HG03103 (cell line): ENCODE measurements around the gene VPS26B.

Source experiments
- ATAC-seq: cut with Tn5 transposase; IDR thresholded peaks from one replicate; pipeline ENCODE4 v1.9.1; 2021; ENCODE audit warnings: low read depth; ENCODE audit not compliant: unreplicated experiment

VPS26B gene

DNA sequence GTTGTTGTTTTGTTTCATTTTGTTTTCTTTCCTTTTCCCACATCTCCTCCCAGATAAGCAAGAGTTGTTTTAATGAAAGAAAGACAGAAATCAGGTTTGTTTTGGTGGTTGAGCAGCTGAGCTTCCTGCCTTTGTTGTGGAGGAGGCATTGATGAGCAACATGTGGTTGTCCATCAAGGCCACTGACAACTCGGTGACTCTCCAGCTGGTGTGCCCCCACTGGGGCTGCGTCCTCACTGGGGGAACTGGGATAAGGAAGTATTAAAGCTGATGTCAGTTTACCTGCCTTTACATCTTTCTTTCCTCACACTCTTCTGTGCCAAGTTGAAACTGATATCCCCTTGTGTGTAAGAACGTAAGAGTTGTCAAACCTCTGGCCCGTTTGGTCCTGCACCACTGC, 5.9 kb downstream of the VPS26B start:
- no peak for ATAC-seq

DNA sequence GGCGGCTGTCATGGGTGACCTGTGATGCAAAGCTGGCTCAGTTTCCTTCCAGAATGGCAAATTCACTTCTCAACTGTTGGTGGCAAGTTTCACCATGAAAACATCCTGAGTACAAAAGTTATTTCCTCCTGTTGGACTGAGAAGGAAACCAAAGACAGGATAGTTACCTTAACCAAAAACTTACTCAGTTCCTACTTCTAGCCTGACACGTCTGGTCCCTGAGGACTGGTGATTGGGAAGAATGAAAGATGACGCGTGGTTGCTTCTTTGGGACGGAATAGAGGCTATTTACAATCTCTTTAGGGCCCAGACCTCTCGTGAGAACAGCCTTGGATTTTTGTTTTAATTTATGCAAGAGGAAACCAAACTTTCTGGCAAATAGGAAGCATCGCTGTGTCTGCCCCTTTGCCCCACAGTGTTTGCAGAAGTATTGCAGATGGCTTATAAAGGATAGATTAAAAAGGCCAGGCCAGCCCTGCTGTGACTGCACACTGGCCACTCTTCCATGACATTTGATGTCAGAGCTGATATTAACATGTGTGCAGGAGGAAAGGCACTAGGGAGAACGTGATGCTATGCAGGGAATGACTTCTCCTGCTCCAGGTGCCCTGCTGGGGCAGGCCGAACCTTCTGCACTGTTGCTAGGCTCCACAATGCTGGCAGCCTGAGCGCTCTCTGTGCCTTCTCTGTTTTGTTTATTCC, 7.6 kb downstream of the VPS26B start:
- no peak for ATAC-seq

DNA sequence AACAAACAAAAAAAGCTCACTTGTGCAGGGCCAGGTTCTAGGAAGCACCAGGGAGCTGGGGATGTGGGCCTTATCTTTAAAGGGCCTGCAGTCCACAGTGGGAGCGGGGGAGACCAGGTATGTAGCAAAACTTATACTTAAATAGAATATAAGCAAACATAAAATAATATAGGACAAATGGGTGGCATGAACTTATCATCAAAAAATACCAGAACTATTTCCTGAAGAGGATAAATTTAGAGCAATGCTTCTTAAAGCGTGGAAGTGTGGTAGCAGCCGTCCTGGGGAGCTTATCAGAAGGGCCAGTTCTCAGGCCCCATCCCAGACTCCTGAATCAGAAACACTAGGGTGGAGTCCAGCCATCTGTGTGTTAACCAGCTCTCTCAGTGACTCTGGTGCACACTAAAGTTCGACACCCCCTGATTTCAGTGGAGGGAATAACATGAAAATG, 9.3 kb downstream of the VPS26B start:
- no peak for ATAC-seq

DNA sequence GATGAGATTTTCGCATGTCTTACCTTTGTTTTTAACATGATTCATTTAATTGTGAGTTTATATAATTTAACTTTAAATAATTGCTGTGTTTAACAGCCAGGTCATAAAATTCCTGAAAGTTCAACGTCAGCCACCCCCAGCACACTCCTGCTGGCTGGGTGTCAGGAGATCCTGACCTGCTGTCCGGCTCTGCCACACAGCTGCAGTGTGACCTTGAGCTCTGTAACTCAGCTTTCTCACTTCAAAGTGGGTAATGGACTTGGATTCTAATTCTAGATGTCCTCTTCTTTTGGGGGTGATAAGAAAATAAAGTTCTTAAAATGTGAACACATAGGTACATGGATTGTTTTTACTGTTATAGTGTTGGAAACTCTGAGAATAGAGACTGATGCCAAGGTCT, 10.9 kb downstream of the VPS26B start:
- ATAC-seq, result no peak

DNA sequence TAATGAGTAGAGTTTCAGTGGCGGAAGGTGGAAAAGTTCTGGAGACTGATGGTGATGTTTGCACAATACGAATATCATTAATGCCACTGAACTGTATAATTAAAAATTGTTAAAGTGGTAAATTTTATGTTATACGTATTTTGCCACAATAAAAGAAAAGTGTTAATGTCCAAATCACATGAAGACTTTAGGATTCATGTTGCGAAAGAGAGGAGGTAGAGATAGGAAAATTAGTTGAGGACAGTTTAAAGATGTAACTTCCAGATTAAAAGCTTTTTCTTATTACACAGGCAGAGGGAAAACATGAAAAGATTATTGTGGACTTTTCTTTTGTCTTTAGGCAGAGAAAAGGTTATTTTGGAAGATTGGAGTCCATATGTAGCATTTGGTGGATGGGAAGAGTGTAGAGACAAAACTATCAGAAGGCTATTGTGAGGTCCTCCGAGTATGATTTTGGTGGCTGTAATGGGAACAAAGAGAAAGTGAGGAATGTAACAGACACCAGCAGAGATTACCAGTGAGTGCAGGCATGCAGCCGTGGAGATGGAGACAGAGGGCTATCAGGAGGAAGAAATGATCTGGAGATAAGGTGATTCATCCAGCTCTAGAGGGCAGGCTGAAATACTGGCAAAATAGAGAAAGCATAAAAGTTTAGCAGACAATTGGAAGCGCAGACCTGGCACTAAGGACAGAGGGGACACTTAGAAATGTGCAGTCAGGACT, 12.5 kb downstream of the VPS26B start:
- ATAC-seq, result no peak

DNA sequence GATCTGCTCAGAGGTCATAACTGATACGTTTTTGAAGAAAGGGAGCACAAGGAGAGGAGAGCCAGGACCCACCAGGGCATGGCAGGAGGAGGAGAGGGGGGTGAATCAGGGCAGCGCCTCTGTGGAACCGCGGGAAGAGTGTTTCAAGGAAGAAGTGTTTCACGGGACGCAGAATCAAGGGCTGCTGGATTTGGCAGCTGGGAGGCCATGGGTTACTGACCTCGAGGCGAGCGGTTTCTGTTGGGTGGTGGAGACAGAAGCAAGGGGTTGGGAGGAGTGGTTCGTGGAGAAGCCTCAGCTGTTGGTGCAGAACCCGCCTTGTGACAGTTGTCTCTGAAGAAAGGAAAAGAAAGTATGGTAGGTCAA, 13.1 kb downstream of the VPS26B start:
- no peak for ATAC-seq

DNA sequence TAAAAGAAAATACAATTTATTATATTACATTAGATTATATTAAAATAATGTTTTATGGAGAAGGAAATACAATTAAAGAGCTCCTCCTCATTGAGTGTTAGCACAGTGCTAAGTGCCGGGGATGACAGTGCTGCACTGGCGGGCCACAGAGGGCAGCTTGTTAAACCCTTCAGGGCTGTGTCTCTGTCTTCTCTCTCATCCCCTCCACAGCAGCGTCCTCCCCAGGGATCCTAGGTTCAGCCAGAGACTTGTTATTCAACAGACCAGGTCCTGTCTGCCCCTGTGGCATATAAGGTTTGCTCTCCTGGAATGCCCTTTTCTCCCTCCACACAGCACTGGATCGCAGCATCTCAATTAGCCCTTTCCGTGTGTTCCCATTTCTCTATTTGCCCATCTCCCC, 14.5 kb downstream of the VPS26B start:
- no peak for ATAC-seq

DNA sequence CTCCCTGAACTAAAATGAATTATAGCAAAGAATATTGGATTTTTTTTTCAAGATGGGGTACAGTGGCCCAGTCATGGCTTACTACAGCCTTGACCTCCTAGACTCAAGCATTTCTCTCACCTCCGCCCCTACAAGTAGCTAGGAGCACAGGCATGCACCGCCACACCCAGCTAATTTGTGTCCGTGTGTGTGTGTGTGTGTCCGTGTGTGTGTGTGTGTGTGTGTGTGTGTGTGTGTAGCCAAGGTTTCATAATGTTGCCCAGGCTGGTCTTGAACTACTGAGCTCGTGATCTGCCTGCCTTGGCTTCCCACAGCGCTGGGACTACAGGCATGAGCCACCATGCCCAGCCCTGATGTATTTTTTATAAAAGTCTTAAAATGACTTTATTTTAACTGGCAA, 16.1 kb downstream of the VPS26B start:
- ATAC-seq, result no peak

DNA sequence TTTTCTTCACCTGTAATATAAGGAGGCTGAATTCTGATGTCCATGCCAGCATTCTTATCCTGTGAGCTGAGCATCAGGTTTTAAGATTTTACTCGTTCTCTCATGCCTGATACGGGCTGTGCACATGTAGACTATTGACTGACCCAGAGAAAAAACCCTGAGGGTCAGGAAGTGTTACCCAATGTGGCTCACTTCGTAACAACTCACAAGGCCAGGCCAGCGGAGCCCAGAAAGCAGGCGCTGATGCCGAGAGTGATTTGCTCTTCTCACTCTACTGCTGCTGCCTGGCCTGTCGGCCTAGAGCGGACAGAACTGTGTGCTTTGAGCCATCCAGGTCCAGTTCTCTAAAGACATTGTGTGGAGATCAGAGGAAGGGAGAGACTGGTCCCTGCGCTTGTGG, 17.9 kb downstream of the VPS26B start:
- ATAC-seq, result no peak

DNA sequence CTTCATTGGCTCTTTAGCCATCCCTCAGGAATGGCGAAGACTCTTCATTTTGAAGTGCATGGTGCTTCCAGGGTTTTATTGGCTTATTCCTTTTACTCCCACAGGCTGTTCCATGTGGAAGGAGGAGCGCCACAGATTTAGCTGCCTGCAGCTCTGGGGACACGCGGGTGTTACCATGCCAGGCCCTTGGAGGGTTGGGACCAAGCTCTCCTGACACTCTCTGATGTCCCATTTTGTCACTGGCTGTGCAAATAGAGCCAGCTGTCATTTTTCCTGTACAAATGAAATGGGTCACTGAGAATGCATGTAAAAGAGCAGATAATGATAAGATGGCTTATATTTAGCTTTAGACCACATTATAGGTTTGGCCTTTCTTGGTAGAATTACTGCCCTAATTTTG, 19.4 kb downstream of the VPS26B start:
- ATAC-seq, result no peak

DNA sequence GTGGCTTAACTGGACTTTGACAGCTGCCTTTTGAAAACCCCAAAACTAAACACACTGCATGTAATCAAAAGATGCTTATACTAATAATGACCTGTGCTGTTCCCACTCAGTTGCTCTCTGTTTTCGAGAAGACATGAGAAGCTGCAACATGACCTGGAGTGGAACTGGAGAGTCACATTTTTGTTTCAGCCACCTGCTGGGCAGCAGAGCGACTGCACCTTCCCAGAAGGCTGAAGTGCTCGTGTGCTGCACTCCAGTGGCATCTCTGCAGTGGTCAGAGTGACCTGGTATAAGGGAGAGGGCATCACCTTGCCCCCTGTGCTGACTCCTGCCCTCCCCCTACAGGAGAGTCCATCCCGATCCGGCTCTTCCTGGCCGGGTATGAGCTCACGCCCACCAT, 20.1 kb downstream of the VPS26B start:
- ATAC-seq, result peak; percentile 93

DNA sequence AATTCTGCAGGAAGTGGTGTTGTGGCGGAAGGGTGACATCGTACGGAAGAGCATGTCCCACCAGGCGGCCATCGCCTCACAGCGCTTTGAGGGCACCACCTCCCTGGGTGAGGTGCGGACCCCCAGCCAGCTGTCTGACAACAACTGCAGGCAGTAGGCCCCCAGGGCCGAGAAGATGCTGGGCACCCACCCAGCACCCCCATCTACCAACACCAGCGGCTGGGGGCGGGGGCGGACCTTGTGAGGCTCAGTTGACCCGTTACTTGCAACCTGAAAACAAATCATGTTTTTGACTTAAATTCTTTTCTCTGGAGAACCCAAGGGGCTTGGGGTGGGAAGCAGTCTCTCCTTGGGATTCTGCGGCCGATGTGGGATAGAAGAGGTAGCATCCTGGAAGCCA, 21.0 kb downstream of the VPS26B start:
- ATAC-seq, result no peak

DNA sequence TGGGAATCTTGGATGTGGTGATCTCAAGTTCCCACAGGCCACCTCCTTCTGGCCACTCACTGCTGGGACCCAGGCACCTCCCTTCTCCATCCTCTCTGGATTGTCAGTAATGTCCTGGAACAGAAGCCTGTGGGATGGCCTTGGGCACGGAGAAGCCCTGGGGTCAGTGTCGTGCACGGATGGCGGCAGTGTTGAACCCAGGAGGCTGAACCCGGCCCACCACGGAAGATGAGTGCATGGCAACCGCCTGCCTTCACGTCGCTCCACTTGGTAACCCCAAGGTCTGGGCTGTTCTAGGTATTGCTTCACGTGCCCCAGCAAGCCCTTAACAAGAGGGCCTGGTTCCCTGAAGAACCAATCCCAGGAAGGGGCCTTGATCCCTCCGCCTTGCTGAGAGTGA, 21.6 kb downstream of the VPS26B start:
- ATAC-seq, result no peak

DNA sequence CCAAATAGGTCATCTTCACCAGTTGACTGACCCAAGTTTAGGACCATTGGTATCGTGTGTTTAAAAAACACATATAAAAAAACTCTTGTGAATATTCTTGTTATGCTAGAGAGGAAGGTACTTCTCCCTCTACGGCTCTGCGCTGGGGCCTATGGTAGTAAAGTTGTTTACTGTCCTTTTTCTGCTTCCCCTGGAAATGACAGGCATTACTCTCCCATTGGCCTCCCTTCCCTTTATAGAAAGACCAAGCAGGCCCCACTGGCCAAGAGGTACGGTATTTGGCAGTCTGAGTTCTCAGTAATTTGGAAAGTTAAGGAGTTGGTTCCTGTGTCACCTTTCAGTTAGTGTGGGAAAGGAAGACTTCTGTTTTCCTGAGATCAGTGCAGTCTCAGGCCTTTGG, 22.2 kb downstream of the VPS26B start:
- no peak for ATAC-seq

DNA sequence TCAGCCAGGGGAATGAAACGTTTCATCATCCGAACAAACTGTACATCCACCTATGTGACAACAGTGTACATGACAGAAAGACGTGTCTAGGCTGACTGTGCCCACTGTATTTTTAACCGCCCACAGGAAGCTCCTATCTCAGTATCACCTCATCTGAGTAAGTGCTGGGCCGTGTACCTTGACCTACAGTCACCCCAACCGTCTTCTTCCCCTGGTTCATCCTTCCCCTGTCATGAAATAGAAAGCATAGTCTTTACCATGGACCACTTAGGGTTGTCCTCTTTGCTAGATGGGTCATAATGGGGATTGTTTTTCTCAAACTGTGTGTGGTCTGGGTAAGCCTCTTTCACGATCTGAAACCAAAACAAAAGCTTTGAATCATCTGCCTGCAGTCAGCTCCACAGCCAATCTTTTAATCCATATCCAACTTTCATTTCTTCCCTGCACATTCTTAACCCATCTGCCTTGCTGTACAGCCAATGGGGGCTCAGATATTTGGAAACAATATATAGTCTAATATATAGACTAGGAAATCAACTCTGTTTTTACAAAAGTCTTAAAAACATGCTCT, 24.5 kb downstream of the VPS26B start:
- ATAC-seq, result no peak

DNA sequence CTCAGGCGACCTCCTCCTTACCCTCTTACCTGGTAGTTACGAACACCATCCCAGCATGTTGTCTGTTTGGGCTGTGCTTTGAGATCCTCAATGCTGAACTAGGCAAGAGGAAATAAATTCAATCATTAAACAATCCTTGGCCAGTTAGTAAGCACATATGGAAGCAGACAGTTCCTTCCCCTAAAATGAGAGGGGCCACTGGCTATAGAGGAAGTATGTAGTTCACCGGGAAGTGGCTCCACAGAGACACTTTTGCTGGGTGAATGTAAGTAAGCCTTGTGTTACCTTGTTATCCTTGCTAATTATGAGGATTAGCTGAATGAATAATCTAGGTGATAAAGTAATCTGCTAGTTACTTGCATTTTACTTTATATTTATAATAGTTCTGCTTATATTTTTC, 25.8 kb downstream of the VPS26B start:
- ATAC-seq, result no peak

DNA sequence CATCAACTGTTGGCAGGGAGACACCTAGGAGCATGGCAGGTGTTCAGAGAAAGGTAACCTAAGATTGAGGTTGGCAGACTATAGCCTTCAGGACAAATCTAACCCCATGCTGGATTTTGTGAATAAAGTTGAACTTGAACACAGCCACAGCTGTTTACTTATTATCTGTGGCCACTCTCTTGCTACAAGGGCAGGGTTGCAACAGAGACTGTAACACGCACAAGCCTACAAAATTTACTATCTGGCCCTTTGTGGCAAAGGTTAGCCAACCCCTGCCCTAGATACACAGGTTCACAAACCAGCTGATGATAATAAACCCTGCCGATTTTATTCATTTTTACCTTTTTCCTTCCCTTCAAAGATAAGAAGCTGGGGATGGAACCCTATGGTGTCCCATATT, 26.2 kb downstream of the VPS26B start:
- no peak for ATAC-seq

DNA sequence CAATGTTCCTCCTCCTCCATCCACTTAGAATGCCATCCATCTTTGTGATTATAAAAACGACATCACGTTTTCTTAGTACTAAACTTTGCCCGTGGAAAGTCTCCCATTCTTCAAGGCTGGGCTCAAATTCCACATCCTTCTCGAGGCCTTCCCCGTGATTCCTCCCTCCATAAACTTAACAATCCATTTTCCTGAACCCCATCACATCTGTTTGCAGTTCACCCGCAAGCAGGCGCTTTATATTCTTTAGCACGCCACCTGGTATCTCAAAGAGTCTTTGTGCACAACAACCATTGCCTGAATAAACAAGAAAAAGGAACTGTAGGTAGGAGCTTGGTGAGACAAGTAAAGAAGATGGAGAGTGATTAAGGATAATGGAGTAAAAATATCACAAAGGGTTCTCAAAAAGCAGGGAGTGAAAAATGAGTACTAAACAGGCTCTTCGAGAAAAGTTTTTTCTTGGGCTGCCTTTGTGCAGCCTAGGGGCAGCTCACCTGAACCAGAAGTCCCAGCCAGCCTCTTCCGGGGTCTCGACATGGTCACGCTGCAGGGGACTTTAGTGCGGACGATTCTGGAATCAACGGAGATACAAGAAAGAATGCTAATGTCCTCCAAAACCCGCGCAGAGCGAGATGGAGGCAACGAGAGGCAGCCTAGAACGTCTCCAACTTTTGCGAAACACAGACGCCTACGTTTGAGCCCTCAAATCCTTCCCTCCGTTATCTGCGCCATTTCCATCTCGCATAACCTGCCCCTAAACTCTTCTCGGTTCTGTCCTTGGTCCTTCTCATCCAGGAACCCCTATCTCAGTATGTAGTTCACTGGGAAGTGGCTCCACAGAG, 28.1 kb downstream of the VPS26B start:
- peak; percentile 15 for ATAC-seq

DNA sequence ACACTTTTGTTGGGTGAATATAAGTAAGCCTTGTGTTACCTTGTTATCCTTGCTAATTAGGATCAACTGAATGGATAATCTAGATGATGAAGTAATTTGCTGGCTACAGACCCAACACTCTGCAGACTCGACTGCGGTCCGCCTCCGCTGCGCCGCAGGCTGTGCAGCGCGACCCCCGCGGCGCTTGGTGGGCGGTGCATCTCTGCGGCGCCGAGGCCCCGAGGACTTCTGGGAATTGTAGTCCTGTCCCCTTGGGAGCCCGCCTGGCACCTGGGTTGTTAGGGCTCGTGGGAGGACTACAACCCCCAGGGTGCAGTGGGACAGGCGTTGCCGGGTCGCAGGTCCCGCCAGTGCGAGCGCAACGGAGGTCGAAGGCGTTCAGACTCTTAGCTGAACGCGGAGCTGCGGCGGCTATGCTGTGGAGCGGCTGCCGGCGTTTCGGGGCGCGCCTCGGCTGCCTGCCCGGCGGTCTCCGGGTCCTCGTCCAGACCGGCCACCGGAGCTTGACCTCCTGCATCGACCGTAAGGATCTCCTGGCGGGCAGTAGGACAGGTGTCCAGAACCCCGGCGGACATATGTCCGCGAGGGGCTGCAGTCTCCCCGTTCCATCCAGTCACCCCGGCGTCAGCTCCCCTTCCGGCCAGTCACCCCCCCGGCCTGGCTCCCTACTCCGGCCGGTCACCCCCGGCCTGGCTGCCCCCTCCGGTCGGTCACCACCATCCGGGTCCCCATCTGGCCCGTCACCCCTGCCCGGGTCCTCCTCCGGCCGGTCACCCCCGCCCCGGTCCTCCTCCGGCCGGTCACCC, 28.9 kb downstream of the VPS26B start, which contains the start of the genes ACAD8 and THYN1:
Gene ACAD8, plus strand, starts transcription at position 381 of the 806 bp plus-strand sequence. Its CDS starts 33 bp downstream, at position 414.
Gene THYN1, minus strand, starts transcription at position 165 of the 806 bp plus-strand sequence. CDS start 470 bp downstream, outside the sequence.
- peak; percentile 99 for ATAC-seq
